Heart left ventricle (tissue), 13 donors: ENCODE results near the gene RIN3.

ENCODE experiments used
- POLR2A ChIP-seq, 2 donors: fragments of 450-650 bp; IDR thresholded peaks; one replicate each; pipeline ENCODE4 v1.6.1; 2017; ENCODE audit warnings: antibody characterized with exemption in 2 of 2, mild to moderate bottlenecking in 2 of 2, moderate library complexity in 2 of 2
- TF ChIP-seq, protein P1 (sequence below), 12 donors: fragments of 200-600 bp; sonication (generic) in 4 of 12; IDR thresholded peaks; one replicate each; pipeline versions ENCODE4 v1.5.0 to v1.8.0; 2018 to 2022; ENCODE audit warnings: antibody characterized with exemption in 12 of 12, mild to moderate bottlenecking in 5 of 12
- donor health status: ischemic (EF 13 %, LVEDD 7.1; RV severe dilation, severe dysfunction).
- donor health status: DM: no; HTN: yes; CAD: no.
- donor health status: DM: no; HTN: no; CAD: no.
- donor health status: ischemic (EF 25% LVEDD 6.9; RV normal size, moderate dysfunction).
- donor health status: ischemic (EF 25% LVEDD 5.7; RV mildly dilated, moderate dysfunction).
- donor health status: ischemic (EF 35%, LVEDD 5.7; RV mildly dilated, moderate dysfunction).
- donor health status: nonischemic (EF 11% LVEDD 7.7; RV severe dilation, severe dysfunction).
- donor health status: DM: yes; HTN: yes; CAD: no.
- donor health status: PGD.
- donor health status: ischemic (EF 29% LVEDD 5.4; RV normal size, mild dysfunction).
- donor health status: nonischemic (EF 23%, LVEDD 6.1; RV moderate dilation, normal function).

DNA sequence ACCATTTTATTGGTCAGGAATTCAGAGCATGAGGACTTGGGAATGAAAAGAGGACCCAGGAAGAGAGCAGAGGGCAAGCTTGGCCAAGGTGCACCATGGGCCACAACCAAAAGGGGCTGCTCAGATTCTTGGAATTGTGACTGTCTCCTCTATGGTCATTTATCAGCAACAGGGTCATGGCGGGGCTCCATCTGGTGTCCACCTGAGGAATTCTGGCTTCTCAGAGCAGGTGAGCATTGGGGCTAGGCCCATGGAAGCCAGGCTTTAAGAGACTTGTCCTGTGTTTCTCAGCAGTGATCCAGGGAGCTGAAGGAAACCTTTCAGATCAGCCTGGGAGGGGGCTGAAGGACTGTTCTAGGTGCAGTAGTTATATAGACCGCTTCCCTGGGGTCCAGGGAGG lies 2.6 kb upstream of the RIN3 start:
- TF ChIP-seq, protein P1, sequence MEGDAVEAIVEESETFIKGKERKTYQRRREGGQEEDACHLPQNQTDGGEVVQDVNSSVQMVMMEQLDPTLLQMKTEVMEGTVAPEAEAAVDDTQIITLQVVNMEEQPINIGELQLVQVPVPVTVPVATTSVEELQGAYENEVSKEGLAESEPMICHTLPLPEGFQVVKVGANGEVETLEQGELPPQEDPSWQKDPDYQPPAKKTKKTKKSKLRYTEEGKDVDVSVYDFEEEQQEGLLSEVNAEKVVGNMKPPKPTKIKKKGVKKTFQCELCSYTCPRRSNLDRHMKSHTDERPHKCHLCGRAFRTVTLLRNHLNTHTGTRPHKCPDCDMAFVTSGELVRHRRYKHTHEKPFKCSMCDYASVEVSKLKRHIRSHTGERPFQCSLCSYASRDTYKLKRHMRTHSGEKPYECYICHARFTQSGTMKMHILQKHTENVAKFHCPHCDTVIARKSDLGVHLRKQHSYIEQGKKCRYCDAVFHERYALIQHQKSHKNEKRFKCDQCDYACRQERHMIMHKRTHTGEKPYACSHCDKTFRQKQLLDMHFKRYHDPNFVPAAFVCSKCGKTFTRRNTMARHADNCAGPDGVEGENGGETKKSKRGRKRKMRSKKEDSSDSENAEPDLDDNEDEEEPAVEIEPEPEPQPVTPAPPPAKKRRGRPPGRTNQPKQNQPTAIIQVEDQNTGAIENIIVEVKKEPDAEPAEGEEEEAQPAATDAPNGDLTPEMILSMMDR (IDR thresholded peaks at IDR 0.05), result no peak
- TF ChIP-seq POLR2A (IDR thresholded peaks at IDR 0.05), result no peak
